Measurements from ENCODE around the gene NTPCR. TPM values are rescaled to one million over a fixed set of nuclear protein-coding genes. Genes with fewer than 3 reads are reported as not detected.

Gene NTPCR
- total RNA-seq, 1 donor from 2014 or later = 41.6 TPM

GRCh38 chr1:233012021-233012420 is 61.6 kb downstream of the NTPCR start:
- H3K4me1 ChIP-seq = no peaks in the 10 kb centered on the region
- no peaks in the 10 kb centered on the region for H3K36me3 ChIP-seq
- intact Hi-C loops (cut with DNase I) = no loop called here
- no peak overlapping the region for H3K27ac ChIP-seq
- no peaks in the 10 kb centered on the region for H3K9me3 ChIP-seq
- no peak for TF ChIP-seq CTCF (IDR thresholded peaks at IDR 0.05)
- no peak for DNase-seq (ENCODE audit: low spot score in 2 of 2)
- no peaks in the 10 kb centered on the region for H3K27me3 ChIP-seq
- H3K4me3 ChIP-seq = no peak overlapping the region

GRCh38 chr1:233015965-233016364 is 65.6 kb downstream of the NTPCR start:
- H3K4me3 ChIP-seq = no peak overlapping the region
- no peaks in the 10 kb centered on the region for H3K9me3 ChIP-seq
- H3K4me1 ChIP-seq = no peaks in the 10 kb centered on the region
- no peak for DNase-seq (ENCODE audit: low spot score in 2 of 2)
- H3K36me3 ChIP-seq = no peaks in the 10 kb centered on the region
- intact Hi-C loops (cut with DNase I) = no loop called here
- no peak overlapping the region for H3K27ac ChIP-seq
- no peaks in the 10 kb centered on the region for H3K27me3 ChIP-seq
- no peak for TF ChIP-seq CTCF (IDR thresholded peaks at IDR 0.05)

GRCh38 chr1:233016798-233017197 is 66.4 kb downstream of the NTPCR start:
- no peak for DNase-seq (ENCODE audit: low spot score in 2 of 2)
- intact Hi-C loops (cut with DNase I) = no loop called here
- Histone ChIP-seq H3K4me3 (no peak overlapping the region), H3K36me3 (no peaks in the 10 kb centered on the region), H3K4me1 (no peaks in the 10 kb centered on the region), H3K27ac (no peak overlapping the region), H3K9me3 (no peaks in the 10 kb centered on the region), H3K27me3 (no peaks in the 10 kb centered on the region)
- no peak for TF ChIP-seq CTCF (IDR thresholded peaks at IDR 0.05)

GRCh38 chr1:233019083-233019482 is 68.7 kb downstream of the NTPCR start:
- no peaks in the 10 kb centered on the region for H3K27me3 ChIP-seq
- H3K4me3 ChIP-seq = no peak overlapping the region
- H3K9me3 ChIP-seq = no peaks in the 10 kb centered on the region
- no peak for DNase-seq (ENCODE audit: low spot score in 2 of 2)
- no peaks in the 10 kb centered on the region for H3K36me3 ChIP-seq
- intact Hi-C loops (cut with DNase I) = no loop called here
- H3K27ac ChIP-seq = no peak overlapping the region
- no peaks in the 10 kb centered on the region for H3K4me1 ChIP-seq
- no peak for TF ChIP-seq CTCF (IDR thresholded peaks at IDR 0.05)

- Histone ChIP-seq H3K27ac (no peak overlapping the region), H3K27me3 (no peaks in the 10 kb centered on the region), H3K4me3 (no peak overlapping the region), H3K9me3 (no peaks in the 10 kb centered on the region), H3K36me3 (no peaks in the 10 kb centered on the region), H3K4me1 (no peaks in the 10 kb centered on the region)
- DNase-seq (ENCODE audit: low spot score in 2 of 2) = no peak
- no peak for TF ChIP-seq CTCF (IDR thresholded peaks at IDR 0.05)
- intact Hi-C loops (cut with DNase I) = no loop called here
Observed at GRCh38 chr1:233019778-233020325, 69.4 kb downstream of the NTPCR start.

- Histone ChIP-seq H3K27ac (no peak overlapping the region), H3K4me3 (no peak overlapping the region), H3K9me3 (no peaks in the 10 kb centered on the region), H3K27me3 (no peaks in the 10 kb centered on the region), H3K4me1 (no peaks in the 10 kb centered on the region), H3K36me3 (no peaks in the 10 kb centered on the region)
- intact Hi-C loops (cut with DNase I) = no loop called here
- TF ChIP-seq CTCF (IDR thresholded peaks at IDR 0.05) = no peak
- no peak for DNase-seq (ENCODE audit: low spot score in 2 of 2)
Observed at GRCh38 chr1:233020426-233020825, 70.0 kb downstream of the NTPCR start.

All from ascending aorta (tissue), 2 donors.